ENCODE measurements around the gene LRPAP1. TPM values are rescaled to one million over a fixed set of nuclear protein-coding genes. Genes with fewer than 3 reads are reported as not detected.

Gene LRPAP1
- total RNA-seq, 1 experiment from 2014 or later: 110 TPM

DNA sequence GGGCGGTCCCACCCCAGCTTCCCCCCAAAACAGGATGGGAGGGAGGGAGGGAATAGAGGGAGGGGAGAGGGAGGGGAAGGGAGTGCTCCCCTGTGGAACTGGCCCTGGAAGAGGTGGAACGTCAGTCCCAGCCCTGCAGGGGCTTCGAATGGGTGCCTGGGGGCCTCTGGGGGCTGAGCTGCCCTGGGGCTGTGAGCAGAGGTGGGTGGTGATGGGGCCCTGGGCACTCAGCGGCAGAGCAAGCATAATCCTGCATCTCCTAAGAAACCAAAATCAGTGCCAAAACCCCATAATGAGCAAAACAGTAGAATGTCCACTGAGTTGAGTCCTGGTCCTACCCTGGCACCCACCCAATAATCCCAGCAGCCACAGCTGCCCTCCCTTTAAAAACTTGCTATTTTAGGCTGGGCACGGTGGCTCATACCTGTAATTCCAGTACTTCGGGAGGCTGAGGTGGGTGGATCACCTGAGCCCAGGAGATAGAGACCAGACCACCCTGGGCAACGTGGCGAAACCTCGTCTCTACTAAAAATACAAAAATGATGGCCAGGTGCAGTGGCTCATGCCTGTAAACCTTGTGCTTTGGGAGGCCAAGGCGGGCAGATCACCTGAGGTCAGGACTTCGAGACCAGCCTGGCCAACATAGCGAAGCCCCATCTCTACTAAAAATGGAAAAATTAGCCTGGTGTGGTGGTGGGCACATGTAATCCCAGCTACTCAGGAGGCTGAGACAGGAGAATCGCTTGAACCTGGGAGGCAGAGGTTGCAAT is 58.0 kb downstream of the LRPAP1 start (continued):
- no peak for TF ChIP-seq SIN3A (IDR thresholded peaks at IDR 0.05; ENCODE audit: borderline replicate concordance, insufficient read depth, low read depth, low read length)

GRCh38 chr4:3473181-3473950 is 58.9 kb downstream of the LRPAP1 start:
- TF ChIP-seq TCF7L2 (IDR thresholded peaks at IDR 0.05; ENCODE audit: low read depth, low read length) (no peak), SIN3A (IDR thresholded peaks at IDR 0.05; ENCODE audit: borderline replicate concordance, insufficient read depth, low read depth, low read length) (no peak), POLR2AphosphoS5 (IDR thresholded peaks at IDR 0.05; ENCODE audit: low read depth, low read length) (no peak)
- TF ChIP-seq, protein P1, sequence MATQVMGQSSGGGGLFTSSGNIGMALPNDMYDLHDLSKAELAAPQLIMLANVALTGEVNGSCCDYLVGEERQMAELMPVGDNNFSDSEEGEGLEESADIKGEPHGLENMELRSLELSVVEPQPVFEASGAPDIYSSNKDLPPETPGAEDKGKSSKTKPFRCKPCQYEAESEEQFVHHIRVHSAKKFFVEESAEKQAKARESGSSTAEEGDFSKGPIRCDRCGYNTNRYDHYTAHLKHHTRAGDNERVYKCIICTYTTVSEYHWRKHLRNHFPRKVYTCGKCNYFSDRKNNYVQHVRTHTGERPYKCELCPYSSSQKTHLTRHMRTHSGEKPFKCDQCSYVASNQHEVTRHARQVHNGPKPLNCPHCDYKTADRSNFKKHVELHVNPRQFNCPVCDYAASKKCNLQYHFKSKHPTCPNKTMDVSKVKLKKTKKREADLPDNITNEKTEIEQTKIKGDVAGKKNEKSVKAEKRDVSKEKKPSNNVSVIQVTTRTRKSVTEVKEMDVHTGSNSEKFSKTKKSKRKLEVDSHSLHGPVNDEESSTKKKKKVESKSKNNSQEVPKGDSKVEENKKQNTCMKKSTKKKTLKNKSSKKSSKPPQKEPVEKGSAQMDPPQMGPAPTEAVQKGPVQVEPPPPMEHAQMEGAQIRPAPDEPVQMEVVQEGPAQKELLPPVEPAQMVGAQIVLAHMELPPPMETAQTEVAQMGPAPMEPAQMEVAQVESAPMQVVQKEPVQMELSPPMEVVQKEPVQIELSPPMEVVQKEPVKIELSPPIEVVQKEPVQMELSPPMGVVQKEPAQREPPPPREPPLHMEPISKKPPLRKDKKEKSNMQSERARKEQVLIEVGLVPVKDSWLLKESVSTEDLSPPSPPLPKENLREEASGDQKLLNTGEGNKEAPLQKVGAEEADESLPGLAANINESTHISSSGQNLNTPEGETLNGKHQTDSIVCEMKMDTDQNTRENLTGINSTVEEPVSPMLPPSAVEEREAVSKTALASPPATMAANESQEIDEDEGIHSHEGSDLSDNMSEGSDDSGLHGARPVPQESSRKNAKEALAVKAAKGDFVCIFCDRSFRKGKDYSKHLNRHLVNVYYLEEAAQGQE (IDR thresholded peaks at IDR 0.05; ENCODE audit: insufficient read depth in 1 of 2, low read depth in 2 of 2, low read length in 1 of 2): no peak
- TF ChIP-seq, protein P2, sequence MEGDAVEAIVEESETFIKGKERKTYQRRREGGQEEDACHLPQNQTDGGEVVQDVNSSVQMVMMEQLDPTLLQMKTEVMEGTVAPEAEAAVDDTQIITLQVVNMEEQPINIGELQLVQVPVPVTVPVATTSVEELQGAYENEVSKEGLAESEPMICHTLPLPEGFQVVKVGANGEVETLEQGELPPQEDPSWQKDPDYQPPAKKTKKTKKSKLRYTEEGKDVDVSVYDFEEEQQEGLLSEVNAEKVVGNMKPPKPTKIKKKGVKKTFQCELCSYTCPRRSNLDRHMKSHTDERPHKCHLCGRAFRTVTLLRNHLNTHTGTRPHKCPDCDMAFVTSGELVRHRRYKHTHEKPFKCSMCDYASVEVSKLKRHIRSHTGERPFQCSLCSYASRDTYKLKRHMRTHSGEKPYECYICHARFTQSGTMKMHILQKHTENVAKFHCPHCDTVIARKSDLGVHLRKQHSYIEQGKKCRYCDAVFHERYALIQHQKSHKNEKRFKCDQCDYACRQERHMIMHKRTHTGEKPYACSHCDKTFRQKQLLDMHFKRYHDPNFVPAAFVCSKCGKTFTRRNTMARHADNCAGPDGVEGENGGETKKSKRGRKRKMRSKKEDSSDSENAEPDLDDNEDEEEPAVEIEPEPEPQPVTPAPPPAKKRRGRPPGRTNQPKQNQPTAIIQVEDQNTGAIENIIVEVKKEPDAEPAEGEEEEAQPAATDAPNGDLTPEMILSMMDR (IDR thresholded peaks at IDR 0.05): no peak
- intact Hi-C loops (cut with micrococcal nuclease; ENCODE audit: unreplicated experiment): no loop called here
- no peaks in the 10 kb centered on the region for H3K27me3 ChIP-seq (ENCODE audit: control insufficient read depth, insufficient read depth, low read length)
- in situ Hi-C loops (cut with HindIII; ENCODE audit: low pct_unique_long_range_greater_than_20kb, low sequenced_read_pairs): no loop called here
- POLR2A ChIA-PET: no interaction called here
- no peaks in the 10 kb centered on the region for H3K9me3 ChIP-seq (ENCODE audit: control insufficient read depth, insufficient read depth, low read depth, low read length)
- H3K4me3 ChIP-seq (ENCODE audit: low read depth in 2 of 2, low read length in 2 of 2): no peak overlapping the region
- CTCF ChIA-PET: no interaction called here
- H3K27ac ChIP-seq (ENCODE audit: low read length): no peak overlapping the region
- DNase-seq (ENCODE audit: low read depth, low spot score) (no peak), ATAC-seq (no peak)
- BruUV-seq (replicated peaks): no TSS peak
- no peaks in the 10 kb centered on the region for H3K4me1 ChIP-seq (ENCODE audit: control insufficient read depth, insufficient read depth, low read length)
- H3K36me3 ChIP-seq (ENCODE audit: control insufficient read depth, insufficient read depth, low read length): no peaks in the 10 kb centered on the region

DNA sequence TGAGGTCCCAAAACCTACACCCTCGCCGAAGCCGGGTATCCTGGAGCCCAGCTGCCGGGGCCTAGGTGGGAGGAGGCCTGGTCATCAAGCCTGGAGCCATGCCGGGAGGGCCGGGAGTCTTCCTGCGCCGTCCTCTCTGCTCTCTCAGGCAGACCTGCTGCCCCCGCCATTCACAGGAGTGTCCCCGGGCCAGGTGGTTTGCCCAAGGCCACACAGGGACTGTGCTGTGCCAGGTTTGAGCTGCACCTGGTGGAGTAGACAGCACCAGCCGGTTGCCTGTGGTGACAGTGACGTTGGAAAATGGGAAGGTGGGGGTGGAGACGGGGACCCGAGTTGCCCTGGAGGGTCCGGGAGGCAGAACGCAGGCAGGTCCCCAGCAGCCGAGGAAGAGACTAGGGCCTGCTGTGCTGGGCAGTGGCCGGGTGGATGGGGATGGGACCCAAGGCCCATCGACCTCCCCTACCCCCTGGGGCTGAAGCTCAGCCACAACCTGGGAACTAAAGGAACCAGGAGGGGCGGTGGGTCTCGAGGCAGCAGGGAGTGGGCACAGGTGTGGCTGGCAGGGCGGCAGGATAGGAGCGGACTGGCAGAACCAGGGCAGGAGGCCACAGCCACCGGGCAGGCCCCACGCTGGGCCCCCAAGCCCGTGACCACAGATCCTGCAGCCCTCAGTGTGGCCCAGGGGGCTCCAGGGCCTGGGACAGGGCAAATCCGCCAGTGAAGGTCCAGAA is 59.6 kb downstream of the LRPAP1 start:
- ATAC-seq: no peak
- TF ChIP-seq, protein P2 (IDR thresholded peaks at IDR 0.05): no peak
- no peak for TF ChIP-seq SIN3A (IDR thresholded peaks at IDR 0.05; ENCODE audit: borderline replicate concordance, insufficient read depth, low read depth, low read length)
- Histone ChIP-seq H3K27ac (ENCODE audit: low read length) (no peak overlapping the region), H3K9me3 (ENCODE audit: control insufficient read depth, insufficient read depth, low read depth, low read length) (no peaks in the 10 kb centered on the region), H3K4me3 (ENCODE audit: low read depth in 2 of 2, low read length in 2 of 2) (no peak overlapping the region), H3K36me3 (ENCODE audit: control insufficient read depth, insufficient read depth, low read length) (no peaks in the 10 kb centered on the region), H3K27me3 (ENCODE audit: control insufficient read depth, insufficient read depth, low read length) (no peaks in the 10 kb centered on the region), H3K4me1 (ENCODE audit: control insufficient read depth, insufficient read depth, low read length) (no peaks in the 10 kb centered on the region)
- POLR2A ChIA-PET: no interaction called here
- in situ Hi-C loops (cut with HindIII; ENCODE audit: low pct_unique_long_range_greater_than_20kb, low sequenced_read_pairs) (no loop called here), intact Hi-C loops (cut with micrococcal nuclease; ENCODE audit: unreplicated experiment) (no loop called here)
- BruUV-seq (replicated peaks): no TSS peak
- CTCF ChIA-PET: no interaction called here
- no peak for DNase-seq (ENCODE audit: low read depth, low spot score)

All from Panc1 (cell line).